HG03354 (cell line): ENCODE data around the gene PNRC2.
A peak's percentile ranks its signal among the peaks of the same experiment; 100 is the strongest.
"Not testable (repeated sequence)": the region's sequence is repeated elsewhere in the genome, so short reads cannot be mapped to it uniquely, and the experiment has no call there.

Source experiments
- ATAC-seq: cut with Tn5 transposase; IDR thresholded peaks from one replicate; pipeline ENCODE4 v1.9.1; 2021; ENCODE audit warnings: mild to moderate bottlenecking; ENCODE audit not compliant: unreplicated experiment, poor library complexity, severe bottlenecking

Gene PNRC2

GRCh38 chr1:23936481-23937176, 23.0 kb upstream of the PNRC2 start:
- ATAC-seq, result no peak

DNA sequence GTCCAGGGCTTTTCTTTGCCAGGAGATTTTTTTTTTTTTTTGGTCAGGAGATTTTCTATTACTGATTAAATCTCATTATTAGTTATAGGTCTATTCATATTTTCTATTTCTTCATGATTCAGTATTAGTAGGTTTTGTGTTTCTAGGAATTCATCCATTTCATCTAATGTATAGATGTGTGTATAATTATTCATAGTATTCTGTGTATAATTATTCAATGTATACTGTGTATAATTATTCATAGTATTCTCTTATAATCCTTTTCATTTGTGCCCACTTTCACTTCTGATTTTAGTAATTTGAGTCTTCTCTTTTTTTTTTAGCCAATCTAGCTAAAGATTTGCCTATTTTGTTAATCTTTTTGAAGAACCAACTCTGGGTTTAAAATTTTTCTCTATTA, 12.3 kb upstream of the PNRC2 start:
- ATAC-seq, result no peak

GRCh38 chr1:23953020-23953419, 6.6 kb upstream of the PNRC2 start:
- ATAC-seq, result no peak

- no peak for ATAC-seq
Measured at GRCh38 chr1:23957096-23957495, 2.5 kb upstream of the PNRC2 start.

GRCh38 chr1:23958040-23958809, 1.4 kb upstream of the PNRC2 start:
- not testable (repeated sequence) for ATAC-seq

DNA sequence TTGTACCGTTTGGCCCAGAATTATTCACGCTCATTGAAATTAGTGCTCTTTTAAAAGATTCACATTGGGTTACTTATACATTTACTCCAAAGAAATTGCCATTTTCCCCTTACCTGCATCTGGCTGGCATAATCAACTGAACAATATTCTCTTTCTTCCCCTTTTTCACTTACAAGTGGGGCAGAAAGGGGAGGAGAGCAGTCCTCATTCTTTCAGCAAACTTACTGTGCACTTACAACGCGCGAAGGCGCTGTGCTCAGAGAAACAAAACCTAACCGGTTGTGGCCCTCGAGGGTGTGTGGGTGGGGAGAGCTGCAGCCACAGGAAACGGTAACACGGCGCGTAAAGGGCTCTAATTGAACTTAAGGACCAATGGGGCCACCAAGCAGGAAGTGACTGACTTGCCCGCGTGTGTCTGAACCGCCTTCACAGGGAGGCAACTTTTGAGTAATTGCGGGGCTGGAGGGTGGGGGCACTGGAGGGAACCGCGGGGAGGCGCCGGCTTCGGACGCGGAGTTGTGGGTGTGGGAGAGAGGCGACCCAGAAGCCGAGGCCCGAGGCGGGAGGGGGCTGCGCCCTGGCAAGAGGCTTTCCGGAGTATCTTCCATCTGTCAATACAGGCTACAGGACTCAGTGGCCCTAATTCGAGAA, 693 bp upstream of the PNRC2 start:
- peak; percentile 77 for ATAC-seq

- ATAC-seq, result no peak
Measured at GRCh38 chr1:23960291-23961020, 828 bp downstream of the PNRC2 start.

GRCh38 chr1:23963617-23964234, 4.1 kb downstream of the PNRC2 start:
- ATAC-seq, result no peak

GRCh38 chr1:23964235-23964668, 4.6 kb downstream of the PNRC2 start:
- no peak for ATAC-seq

GRCh38 chr1:23964790-23965740, 5.4 kb downstream of the PNRC2 start:
- no peak for ATAC-seq

- ATAC-seq, result no peak
Measured at GRCh38 chr1:23966973-23967493, 7.4 kb downstream of the PNRC2 start.

DNA sequence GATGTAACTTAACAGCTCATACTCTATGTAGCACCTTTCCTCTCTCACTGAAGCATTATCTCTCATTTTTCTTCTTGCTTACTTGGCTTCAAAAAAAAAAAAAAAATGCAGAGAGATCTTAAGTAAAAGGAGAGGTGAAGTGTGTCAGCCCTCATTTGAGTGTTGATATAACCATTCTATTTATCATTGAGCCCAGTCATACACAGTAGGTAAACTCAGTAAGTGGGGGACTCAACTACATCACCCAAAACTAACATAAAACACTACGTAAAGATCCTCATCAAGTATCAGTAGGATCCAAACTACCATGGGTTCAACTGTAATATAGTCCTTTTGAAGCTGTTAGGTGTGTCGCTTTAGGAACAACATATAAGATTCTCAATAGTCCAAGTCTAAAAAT, 8.2 kb downstream of the PNRC2 start:
- ATAC-seq, result no peak

DNA sequence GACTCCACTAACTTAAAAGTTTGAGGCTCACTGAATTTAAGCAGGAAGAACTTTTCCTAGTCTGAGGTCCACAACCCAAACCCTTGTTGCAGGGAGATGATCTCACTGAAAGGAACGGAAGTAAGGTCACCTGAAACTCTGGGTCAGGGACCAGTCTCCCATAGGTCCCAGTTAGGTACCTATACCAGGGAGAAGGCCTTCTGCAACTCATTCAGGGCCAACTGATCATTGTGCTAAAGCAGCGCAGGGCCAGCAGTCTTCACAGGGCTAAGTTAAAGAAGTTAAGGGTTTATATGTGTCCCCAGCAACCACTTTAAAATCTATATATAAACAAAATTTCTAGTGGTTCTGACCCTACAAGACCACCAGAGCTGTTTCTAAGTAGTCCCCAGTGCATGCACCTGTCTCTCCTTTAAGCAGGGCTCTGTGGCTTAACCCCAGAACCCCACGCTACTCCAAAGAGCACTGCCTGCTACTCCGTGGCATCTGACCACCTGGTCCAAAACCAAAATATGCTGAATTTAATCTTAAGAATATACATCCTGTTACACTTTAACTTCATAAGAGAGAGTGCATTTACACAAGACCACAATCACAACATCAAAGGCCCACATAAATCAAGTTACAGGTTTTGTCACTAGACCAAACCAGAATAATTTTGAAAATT, 17.7 kb downstream of the PNRC2 start:
- no peak for ATAC-seq

DNA sequence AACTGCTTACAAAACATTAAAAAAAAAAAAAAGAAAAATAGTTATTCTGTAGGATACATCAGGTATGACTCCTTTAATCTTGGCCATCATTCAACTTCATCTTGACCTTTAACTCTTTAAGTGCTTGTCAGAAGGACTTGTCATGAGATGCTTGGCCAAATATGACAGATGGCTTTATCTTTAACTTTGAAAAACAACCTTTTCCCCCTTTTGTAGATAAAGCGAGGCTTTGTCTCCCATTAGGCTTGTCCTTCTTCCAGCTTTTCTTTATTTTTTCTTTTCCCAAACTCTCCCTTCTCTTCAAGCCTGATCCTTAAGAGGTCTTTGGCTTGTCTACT, 18.2 kb downstream of the PNRC2 start:
- ATAC-seq, result no peak

DNA sequence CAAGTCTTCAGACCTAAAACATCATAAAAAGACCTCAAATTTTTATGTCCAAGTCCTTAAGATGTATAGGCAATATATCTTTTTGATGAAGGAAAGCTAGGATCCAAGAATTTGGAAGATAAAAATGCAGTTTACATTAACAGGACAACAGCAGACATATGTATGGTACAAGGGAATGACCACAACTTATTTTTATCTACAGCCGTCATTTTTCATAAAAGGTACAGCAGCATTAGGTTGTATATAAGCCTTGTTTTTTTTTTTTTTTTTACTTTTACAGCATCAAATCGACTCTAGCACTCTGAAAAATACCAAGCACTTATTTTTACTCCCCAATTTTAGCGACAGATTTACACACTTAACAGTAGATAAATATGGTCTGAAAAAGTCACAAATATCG, 19.2 kb downstream of the PNRC2 start:
- ATAC-seq, result no peak

GRCh38 chr1:23979387-23979880, 19.8 kb downstream of the PNRC2 start:
- ATAC-seq, result no peak

- peak; percentile 92 for ATAC-seq
Measured at GRCh38 chr1:23979881-23980727, 20.5 kb downstream of the PNRC2 start, which contains the start of gene SRSF10. Gene SRSF10, minus strand, starts transcription at chr1:23980327. Its CDS starts 72 bp downstream, at chr1:23980255.
